SHP77 treated with DMSO at 0.1 percent for 48 hours (cell line): ENCODE data around the gene KRTAP10-9.
"Not testable (repeated sequence)": the region's sequence is repeated elsewhere in the genome, so short reads cannot be mapped to it uniquely, and the experiment has no call there.

Experiments used
- DNase-seq: peaks from one replicate; lab custom pipeline; 2025; lab: John Stamatoyannopoulos, UW

Gene KRTAP10-9

GRCh38 chr21:44626673-44627143 is at the start of gene KRTAP10-9:
Gene KRTAP10-9 (plus strand): TSS chr21:44627093. CDS start chr21:44627172, 79 bp downstream.
- no peak for DNase-seq

- no peak for DNase-seq
These were observed 48.4 kb upstream of the KRTAP10-9 start for GRCh38 chr21:44578371-44579055.

- DNase-seq = no peak
These were observed 47.6 kb upstream of the KRTAP10-9 start for GRCh38 chr21:44579056-44579832.

GRCh38 chr21:44579833-44580144 is 47.1 kb upstream of the KRTAP10-9 start:
- DNase-seq = no peak

- DNase-seq = not testable (repeated sequence)
These were observed 46.6 kb upstream of the KRTAP10-9 start, which contains the start of gene KRTAP10-5 for GRCh38 chr21:44580231-44580821. Gene KRTAP10-5 (minus strand): TSS chr21:44580604. CDS start chr21:44580578, 26 bp downstream.

GRCh38 chr21:44581158-44581557 is 45.7 kb upstream of the KRTAP10-9 start:
- DNase-seq = no peak

- DNase-seq = peak; percentile 67
These were observed 44.8 kb upstream of the KRTAP10-9 start for GRCh38 chr21:44582055-44582454.

- no peak for DNase-seq
These were observed 43.6 kb upstream of the KRTAP10-9 start for GRCh38 chr21:44583089-44583799.

GRCh38 chr21:44583800-44584147 is 43.1 kb upstream of the KRTAP10-9 start:
- no peak for DNase-seq

- DNase-seq = no peak
These were observed 41.0 kb upstream of the KRTAP10-9 start for GRCh38 chr21:44585892-44586291.

GRCh38 chr21:44589094-44589493 is 37.8 kb upstream of the KRTAP10-9 start:
- no peak for DNase-seq

GRCh38 chr21:44589586-44590305 is 37.1 kb upstream of the KRTAP10-9 start:
- DNase-seq = no peak

- no peak for DNase-seq
These were observed 36.6 kb upstream of the KRTAP10-9 start for GRCh38 chr21:44590311-44590721.

- DNase-seq = not testable (repeated sequence)
These were observed 35.7 kb upstream of the KRTAP10-9 start for GRCh38 chr21:44590897-44591800.

GRCh38 chr21:44591801-44592130 is 35.1 kb upstream of the KRTAP10-9 start:
- not testable (repeated sequence) for DNase-seq

- no peak for DNase-seq
These were observed 34.2 kb upstream of the KRTAP10-9 start, which contains the start of gene KRTAP10-6 for GRCh38 chr21:44592446-44593311. Gene KRTAP10-6 (minus strand): TSS chr21:44592505. CDS start chr21:44592484, 21 bp downstream.

- DNase-seq = no peak
These were observed 33.1 kb upstream of the KRTAP10-9 start for GRCh38 chr21:44593598-44594405.

- no peak for DNase-seq
These were observed 32.4 kb upstream of the KRTAP10-9 start for GRCh38 chr21:44594406-44594916.
